Renal cortical epithelial cell (primary cell): ENCODE data around the gene HERPUD1. TPM values are rescaled to one million over a fixed set of nuclear protein-coding genes. Genes with fewer than 3 reads are reported as not detected.
"Not testable (repeated sequence)": the region's sequence is repeated elsewhere in the genome, so short reads cannot be mapped to it uniquely, and the experiment has no call there.

Experiments
- DNase-seq: peaks from one replicate; pipeline ENCODE4 v3.0.0-alpha.2; 2011; ENCODE audit warnings: low read depth
- total RNA-seq: library from RNA; depleted of rRNA; stranded (reverse); fragments of >200 nt; gene quantifications from 2 replicates; pipeline ENCODE4 v1.2.3, GENCODE V29; 2014

HERPUD1 gene
- total RNA-seq, 1 donor from 2014 or later, result 252 TPM

DNA sequence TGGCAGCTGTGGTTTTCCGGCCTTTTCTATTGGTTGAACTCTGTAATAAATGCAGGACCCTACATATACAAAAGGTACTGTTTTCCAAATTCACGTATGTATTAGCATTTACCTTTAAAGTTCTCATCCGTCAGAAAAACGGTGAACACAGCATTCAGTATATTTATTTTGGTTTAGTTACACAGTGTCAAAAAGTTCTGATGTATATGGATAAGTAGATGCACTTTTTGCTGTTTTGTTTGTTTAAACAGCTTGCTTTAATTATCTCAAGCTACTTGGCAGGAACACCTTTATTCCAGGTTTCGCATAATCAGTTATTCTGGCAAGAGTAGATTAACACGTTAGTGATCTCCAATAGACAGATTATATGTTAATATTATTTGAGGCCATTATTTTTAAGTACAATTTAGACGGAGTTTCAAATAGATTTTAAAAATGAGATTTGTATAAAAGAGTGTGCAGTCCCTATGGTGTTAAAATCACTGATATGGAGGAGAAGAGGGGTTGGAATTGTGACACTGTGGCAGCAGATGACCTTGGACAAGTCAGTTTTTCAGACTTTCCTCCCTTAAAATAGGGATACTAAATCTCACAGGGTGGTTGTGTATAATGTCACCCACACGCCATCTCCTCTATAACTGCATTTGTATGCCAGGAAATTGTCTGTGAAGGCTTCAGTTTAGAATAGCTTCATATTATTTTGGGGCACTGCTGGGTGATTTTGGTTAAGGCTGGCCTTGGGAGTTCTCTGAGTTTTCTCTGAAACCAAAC lies 2.1 kb downstream of the HERPUD1 start:
- DNase-seq, result no peak

DNA sequence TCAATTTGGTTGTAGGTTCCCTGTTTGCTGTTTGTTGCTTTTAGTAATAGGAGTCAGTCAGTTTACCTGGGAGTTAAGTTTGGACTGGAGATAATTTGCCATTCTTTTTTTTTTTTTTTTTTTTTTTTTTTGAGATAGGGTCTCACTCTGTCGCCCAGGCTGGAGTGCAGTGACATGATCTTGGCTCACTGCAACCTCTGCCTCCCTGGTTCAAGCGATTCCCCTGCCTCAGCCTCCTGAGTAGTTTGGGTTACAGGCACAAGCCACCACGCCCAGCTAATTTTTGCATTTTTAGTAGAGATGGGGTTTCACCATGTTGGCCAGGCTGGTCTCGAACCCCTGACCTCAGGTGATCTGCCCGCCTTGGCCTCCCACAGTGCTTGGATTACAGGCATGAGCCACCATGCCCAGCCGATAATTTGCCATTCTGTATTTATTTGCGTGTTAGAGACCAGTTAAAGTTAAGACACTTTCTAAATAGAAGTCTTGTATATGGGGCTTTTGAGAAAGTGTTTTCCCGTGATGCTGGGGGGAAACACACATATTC lies 2.7 kb downstream of the HERPUD1 start:
- DNase-seq, result not testable (repeated sequence)

DNA sequence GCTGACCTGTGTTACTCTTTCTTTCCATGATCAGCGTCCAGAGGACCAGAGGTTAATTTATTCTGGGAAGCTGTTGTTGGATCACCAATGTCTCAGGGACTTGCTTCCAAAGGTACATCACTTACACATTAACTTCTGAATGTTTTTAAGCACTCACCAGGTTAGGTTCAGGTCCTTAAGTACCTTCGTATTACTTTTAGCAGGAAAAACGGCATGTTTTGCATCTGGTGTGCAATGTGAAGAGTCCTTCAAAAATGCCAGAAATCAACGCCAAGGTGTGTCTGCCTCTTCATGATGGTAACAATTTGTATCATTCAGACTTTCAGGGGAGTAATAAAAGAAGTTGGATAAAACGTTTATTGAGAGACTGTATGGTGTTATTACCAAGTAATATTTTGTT lies 3.3 kb downstream of the HERPUD1 start:
- peak; percentile 49 for DNase-seq

DNA sequence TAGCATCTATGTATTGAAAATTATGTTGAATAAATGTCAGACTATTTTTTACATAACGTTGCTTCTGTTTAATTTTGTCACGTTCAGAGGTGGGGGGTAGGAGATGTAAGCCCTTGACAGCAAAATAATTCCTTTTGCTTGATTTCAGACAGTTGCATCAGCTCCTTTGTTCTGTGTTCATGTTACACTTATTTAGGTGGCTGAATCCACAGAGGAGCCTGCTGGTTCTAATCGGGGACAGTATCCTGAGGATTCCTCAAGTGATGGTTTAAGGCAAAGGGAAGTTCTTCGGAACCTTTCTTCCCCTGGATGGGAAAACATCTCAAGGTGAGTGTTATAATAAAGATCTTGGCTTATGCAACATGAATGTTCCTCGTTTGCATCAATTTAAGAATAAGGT lies 4.5 kb downstream of the HERPUD1 start:
- no peak for DNase-seq

DNA sequence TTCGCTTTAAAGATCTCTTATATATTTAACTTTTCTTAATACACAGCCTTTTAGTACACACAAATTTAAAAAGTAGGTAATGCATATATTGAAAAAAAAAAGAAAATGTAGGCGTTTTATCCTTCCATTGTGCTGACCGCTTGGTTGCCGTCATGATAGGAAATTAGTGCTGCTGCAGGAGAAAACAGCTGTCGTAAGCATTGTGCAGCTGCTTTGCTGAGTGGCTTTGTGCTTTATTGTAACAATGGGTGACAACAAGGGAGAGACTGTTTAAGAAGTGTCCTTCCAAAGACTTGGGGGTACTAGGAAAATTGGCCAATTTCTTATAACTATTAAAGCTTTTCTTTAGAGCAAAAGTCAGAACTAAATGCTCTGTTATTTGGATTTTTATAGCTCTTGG lies 5.0 kb downstream of the HERPUD1 start:
- no peak for DNase-seq

DNA sequence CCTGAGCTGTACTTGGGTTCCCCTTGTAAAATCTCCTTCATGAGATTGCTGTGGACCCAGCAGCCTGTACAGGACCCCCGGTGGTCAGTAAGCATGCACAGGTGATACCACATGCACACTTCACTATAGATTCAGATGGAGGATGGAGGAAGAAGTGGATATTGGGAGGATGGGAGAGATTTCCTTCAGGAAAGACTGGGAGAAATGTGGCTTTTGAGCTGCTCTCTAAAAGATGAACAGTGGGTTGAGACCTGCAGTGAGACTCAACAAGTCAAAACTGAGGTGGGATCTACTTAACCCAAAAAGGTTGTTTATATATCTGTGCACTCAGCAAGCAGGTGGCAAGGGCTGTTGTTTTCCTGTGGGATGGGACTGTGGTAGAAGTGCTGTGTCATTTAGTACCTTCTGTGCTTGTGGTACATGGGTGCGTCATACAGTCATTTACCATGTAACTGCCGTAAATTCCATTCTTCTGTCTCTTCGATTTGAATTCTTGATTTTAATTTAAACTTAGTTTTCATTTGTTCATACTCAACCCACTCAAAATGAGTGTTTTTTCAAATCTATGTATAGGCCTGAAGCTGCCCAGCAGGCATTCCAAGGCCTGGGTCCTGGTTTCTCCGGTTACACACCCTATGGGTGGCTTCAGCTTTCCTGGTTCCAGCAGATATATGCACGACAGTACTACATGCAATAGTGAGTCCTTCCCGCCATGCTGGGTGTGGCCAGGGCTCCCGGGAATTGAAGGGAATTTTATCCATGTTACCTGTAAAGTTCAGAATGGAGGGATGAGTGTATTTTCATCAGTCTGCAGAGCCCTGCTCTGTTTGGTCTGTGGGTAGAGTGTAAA lies 6.9 kb downstream of the HERPUD1 start:
- DNase-seq, result no peak

DNA sequence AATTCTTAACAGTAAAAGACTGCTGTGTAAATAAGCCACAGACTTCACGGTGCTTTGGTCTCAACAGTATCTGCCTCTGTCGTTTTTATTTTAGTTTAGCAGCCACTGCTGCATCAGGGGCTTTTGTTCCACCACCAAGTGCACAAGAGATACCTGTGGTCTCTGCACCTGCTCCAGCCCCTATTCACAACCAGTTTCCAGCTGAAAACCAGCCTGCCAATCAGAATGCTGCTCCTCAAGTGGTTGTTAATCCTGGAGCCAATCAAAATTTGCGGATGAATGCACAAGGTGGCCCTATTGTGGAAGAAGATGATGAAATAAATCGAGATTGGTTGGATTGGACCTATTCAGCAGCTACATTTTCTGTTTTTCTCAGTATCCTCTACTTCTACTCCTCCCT lies 7.9 kb downstream of the HERPUD1 start:
- DNase-seq, result no peak

DNA sequence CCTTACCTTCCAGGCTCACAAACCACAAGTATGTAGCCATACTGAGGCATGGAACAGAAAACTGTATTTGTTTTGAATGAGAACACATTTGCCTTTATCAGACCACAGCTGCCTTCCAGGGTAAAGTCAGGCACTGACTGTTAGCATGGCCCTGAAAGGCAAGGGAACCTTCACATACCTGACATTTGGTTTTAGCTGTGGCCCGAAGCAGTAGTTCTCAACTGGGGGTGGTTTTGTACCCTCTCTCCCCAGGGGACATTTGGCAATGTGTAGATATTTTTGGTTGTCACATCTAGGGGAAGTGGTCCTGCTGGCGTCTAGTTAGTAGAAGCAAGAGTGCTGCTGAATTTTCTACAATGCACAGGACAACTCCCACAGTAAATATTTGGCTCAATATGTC lies 9.2 kb downstream of the HERPUD1 start:
- DNase-seq, result no peak

DNA sequence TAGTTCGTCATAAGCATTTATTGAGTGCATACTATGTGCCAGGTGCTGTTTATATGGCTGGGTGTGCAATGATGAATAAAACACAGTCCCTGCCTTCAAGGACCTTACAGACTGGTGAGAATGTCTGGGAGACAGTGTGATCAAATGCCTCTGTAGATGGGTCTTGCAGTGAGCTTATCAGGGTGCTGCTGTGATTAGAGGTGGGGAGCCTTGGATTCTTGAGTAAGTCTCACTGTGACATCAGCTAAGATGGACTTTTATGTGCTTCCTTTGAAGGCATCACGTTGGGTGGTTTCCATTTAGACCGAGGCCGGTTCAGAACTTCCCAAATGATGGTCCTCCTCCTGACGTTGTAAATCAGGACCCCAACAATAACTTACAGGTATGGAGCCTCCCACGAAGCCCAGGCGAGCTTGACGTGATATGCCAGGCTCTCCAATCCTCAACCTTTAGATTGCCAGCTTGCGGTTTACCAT lies 10.0 kb downstream of the HERPUD1 start:
- DNase-seq, result no peak

DNA sequence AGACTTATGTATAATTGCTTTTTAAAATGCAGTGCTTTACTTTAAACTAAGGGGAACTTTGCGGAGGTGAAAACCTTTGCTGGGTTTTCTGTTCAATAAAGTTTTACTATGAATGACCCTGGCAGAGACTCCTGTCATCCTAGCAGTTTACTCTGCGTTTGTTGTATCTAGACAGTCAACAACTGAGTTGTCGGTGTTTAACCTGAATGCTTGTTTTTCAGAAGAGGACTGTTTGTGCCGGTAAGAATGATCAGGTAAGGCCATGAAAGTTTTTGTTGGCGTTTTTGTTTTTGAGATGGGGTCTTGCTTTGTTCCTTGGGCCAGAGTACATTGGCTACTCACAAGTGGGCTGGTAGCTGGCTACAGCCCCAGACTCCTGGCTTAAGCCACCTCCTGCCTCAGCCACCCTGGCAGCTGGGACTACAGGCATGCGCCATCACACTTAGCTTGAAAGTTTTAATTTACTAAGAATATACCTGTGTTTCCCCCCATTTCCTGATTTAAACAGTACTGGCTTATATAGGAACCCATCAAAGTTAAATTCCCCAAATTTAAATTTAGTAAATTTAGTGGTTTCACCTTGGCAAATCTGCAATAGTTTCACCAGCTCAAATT lies 11.9 kb downstream of the HERPUD1 start:
- no peak for DNase-seq

DNA sequence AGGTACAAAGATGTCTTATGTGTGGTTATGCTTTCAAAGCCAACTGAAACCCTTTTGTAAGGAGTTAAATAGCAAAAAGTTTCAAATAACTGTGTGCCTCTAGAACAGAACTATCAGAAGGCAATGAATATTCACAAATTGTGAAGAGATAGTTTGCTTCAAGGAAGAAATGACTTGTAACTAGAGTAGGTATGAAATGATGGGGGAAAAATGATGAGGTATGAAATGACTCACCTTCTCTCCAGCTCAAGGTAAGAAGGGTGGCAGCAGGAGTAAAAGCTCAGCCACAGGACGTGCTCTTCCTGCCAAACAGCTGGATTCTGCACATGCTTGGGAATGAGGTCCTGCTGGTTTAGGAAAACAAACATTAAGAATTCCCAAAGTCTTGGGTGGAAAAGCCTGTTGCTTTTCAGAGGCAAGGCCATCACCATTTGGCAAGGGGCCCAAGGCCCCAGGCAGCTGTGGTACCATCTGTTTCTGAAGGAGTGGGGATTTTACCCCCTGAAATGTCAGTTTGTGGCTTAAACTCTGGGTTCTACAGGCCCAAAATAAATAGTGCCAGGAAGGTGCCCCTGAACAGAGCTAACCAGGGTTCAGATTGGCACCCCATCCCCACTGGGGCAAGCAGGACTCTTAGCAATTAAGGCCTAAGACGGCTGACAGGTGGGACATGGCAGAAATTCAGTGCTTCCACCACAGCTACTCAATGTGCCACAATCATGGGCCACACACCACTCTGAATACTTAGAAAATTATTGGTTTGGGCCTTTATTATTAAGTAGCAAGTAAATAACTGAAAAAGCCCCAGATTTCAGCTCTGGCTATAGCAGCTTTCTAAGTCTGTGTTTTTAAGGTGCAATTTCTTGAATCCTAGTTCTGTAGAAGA lies 13.3 kb downstream of the HERPUD1 start:
- peak; percentile 74 for DNase-seq

DNA sequence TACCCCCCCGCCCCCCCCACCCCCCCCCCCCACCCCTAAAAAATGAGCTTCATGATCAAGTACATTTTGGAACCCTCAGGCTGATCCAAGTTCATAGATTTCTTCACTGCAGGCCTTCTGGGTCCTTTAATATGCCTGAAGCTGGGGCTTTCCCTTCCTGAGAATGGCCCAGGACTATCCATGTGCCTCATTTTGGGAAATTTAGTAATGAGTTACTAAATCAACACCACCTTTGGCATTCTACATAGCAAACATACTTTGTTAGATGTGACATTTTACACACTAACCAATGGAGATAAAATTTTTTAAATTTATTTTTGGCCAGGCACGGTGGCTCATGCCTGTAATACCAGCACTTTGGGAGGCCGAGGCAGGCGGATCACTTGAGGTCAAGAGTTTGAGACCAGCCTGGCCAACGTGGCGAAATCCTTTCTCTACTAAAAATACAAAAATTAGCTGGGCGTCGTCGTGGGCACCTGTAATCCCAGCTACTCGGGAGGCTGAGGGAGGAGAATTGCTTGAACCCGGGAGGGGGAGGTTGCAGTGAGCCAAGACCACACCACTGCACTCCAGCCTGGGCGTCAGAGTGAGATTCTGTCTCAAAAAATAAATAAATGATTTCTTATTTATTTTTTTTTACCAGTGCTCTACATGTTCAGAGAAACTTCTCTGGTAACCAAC lies 14.0 kb downstream of the HERPUD1 start:
- peak; percentile 44 for DNase-seq

DNA sequence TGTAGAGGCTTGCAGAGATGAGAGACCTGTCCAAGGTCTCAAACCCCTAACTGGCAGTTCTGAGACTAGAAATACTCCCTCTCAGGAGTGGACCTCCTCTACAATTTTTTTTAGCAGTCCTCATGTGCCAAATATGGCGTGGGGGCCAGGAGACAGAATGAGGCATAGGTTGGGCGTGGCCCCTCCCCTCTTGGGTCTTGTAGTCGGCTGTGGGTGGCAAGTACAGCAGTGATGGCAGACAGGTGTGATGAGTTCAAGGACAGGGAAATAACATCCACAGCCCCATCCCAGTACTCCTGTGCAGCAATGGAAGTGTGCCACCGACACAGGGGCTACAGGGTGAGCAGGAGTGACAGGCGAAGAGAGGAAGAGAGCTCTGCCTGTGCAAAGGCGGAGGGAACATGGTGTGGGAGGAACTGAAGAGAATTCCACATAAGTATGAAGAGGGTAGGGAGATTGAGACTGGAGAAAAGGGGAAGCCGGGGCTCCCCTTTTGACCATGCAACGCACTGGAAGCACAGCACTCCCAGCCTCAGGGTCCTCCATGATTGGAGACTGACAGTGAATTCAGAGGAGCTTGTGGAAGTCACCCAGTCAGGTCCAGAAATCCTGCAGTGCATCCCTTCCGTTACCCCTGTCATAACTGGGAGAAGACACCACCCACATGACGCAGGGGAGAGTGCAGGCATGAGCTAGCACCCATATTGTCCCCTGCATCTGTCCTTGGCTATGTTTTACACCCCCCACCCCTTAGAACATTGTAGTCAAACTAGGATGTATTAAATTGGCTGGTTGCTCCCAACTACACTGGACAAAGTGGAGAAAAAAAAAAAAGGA lies 15.0 kb downstream of the HERPUD1 start:
- no peak for DNase-seq

DNA sequence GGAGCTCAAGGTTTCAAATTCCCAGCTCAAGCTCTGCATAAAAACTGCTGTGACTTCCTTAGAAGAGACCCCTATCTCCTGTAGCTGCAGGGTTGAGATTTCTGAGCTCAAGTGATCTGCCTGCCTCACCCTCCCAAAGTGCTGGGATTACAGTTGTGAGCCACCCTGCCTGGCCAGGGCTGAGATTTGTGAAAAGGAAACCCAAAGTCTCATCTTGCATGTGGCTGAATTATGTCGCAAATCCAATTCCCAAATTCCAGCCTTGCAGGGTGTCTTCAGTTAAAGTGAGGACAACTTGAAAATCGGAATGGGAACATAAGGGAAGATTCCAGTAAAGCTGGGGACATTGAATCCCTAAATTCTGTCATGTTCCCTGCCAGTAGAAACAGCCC lies 15.7 kb downstream of the HERPUD1 start:
- no peak for DNase-seq

DNA sequence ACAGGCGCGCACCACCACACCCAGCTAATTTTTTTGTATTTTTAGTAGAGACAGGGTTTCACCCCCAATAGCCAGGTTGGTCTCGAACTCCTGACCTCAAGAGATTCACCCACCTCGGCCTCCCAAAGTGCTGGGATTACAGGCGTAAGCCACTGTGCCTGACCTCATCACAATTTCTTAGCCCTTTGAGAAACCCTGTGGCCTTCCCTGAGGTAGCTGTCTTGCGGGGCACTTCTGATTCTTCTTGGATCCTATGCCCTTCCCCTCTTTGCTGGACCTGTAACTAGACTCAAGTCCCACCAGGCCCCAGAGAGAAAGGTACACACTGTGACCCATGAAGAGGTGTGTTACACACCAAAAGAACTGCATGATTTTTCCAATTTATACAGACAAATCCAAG lies 16.3 kb downstream of the HERPUD1 start:
- no peak for DNase-seq

DNA sequence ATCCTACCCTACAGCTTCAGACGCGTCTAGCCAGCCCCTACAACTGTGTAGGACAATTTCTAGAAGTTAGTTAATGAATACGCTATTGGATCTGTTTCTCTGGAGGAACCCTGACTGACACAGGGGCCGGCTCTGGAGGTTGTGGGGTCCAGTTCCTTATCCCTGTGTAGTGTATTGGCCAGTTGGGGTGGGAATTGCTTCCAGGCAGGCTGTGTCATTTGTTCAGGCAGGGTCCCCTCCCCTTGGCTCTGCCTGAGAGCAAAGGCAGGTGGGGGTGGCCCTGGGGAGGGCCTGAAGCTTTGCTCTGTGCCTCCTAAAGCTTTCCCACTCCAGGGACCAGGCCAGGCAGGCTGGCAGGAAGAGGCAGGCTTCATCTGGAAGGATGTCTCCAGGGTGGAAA lies 18.1 kb downstream of the HERPUD1 start:
- no peak for DNase-seq

DNA sequence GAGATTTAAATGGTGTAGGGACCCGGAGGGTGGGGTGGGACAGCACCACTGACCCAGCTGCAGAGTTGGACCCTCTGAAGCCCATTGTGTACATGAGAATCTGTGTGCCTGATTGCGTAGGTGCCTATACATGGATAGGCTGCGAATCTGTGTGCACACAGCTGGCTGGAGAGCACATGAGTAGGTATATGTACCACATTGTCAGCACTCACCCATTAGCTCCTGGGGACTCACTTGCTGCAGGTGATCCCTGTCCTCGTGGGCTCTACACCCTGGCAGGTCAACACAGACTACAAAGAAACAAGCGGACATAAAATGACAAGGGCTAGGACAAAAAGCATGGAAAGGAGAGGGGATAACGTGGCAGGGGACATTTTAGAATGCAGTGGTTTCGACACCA lies 18.5 kb downstream of the HERPUD1 start:
- DNase-seq, result no peak

DNA sequence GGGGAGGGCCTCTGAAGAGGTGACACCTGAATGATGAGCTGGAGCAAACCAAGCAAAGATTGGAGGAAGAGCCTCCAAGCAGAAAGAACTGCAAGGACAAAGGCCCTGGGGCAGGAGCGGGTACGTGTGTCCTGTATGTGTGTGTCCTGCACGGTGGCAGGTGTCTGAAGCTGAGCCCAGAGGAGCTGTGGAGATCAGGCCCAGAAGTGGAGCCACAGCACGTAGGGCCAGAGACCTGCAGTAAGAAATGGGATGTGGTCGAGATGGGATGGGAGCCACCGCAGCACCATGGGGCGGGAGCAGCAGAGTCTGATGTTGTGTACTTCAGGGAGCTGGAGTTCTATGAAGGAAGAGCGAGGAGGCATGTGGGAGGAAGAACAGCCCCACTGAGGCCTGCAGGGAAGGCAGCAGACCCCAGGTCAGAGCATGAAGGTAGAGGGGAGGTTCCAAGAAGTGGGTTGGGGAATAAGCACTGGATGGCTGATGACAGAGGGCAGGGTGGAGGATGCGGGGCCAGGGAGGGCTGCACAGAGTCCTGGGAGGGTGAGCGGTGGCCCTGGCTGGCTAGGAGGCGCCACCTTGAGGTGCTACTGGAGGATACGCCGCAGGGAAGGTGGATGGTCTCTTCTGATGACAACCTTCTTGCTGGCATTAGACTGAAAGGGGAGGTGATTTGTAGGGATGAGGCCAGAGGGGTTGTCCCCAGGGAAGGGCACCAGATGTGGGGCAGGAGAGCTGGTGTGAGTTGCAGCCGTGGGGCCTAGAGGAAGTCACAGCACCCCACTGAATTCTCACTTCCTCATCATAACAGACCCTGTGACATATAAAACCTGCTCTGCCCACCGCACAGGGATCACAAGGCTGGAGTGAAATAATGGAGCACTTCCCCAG lies 19.2 kb downstream of the HERPUD1 start:
- no peak for DNase-seq

DNA sequence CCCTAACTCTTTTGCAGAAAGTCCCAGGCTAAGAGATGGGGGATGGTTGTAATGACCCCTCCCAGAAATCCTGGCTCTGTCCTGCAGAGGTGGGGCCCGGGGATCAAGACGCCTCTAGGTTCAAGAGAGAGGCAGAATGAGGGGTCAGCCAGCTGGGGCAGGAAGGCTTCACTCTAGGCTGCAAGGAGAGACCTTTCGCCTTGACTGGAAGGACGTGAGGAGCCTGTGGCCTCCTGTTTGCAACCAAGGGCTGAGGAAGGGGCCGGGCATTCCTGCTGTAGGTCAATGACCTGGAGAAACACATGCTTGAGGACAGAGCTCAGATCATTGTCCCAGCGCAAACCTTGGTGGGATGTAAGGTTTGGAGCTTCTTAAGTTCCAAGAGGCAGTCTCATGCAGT lies 21.1 kb downstream of the HERPUD1 start:
- no peak for DNase-seq
